Transverse colon (tissue), 3 donors: ENCODE measurements around the gene SREK1IP1.

ENCODE experiments used
- POLR2A ChIP-seq: fragments of 450-650 bp; IDR thresholded peaks from one replicate; pipeline ENCODE4 v1.6.1; 2016; ENCODE audit warnings: antibody characterized with exemption, mild to moderate bottlenecking, moderate library complexity
- TF ChIP-seq, protein P1 (sequence below), 5 experiments: fragments of 200-600 bp in 3 of 5; fragments of 450-650 bp in 2 of 5; sonication (generic) in 3 of 5; IDR thresholded peaks; 1 replicate in 2 of 5; 2 replicates in 3 of 5; pipeline ENCODE4 v1.5.1; 2016 to 2017; ENCODE audit warnings: antibody characterized with exemption in 5 of 5, inconsistent platforms in 3 of 5, mild to moderate bottlenecking in 2 of 5, moderate library complexity in 1 of 5

DNA sequence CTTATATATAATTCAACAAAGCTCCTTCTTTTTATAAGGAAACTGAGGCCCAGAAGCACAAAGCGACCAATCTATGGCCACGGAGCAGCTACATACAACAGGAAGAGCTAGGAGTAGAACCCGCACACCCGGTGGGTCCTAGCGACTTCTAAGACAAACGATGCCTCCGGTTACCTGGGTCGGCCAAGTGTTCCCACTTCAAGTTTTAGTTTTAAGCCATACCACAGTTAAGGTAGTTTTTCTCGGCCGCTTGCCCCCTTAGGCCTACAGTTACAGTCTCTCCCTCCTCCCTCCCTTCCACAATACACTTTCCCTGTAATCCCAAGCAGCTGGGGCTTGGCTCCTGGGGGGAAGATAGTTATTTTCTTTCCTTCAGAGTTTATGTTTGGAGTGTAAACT, 533 bp downstream of the SREK1IP1 start:
- TF ChIP-seq, protein P1, sequence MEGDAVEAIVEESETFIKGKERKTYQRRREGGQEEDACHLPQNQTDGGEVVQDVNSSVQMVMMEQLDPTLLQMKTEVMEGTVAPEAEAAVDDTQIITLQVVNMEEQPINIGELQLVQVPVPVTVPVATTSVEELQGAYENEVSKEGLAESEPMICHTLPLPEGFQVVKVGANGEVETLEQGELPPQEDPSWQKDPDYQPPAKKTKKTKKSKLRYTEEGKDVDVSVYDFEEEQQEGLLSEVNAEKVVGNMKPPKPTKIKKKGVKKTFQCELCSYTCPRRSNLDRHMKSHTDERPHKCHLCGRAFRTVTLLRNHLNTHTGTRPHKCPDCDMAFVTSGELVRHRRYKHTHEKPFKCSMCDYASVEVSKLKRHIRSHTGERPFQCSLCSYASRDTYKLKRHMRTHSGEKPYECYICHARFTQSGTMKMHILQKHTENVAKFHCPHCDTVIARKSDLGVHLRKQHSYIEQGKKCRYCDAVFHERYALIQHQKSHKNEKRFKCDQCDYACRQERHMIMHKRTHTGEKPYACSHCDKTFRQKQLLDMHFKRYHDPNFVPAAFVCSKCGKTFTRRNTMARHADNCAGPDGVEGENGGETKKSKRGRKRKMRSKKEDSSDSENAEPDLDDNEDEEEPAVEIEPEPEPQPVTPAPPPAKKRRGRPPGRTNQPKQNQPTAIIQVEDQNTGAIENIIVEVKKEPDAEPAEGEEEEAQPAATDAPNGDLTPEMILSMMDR (IDR thresholded peaks at IDR 0.05), result no peak
- no peak for TF ChIP-seq POLR2A
